Glomerular visceral epithelial cell (primary cell): ENCODE measurements around the gene BAIAP2.
"Not testable (repeated sequence)": the region's sequence is repeated elsewhere in the genome, so short reads cannot be mapped to it uniquely, and the experiment has no call there.

Source experiments
- DNase-seq: peaks from one replicate; pipeline ENCODE4 v3.0.0-alpha.2; 2016; ENCODE audit errors: extremely low spot score

Gene BAIAP2

GRCh38 chr17:81069135-81069645, 34.2 kb downstream of the BAIAP2 start:
- DNase-seq, result no peak

DNA sequence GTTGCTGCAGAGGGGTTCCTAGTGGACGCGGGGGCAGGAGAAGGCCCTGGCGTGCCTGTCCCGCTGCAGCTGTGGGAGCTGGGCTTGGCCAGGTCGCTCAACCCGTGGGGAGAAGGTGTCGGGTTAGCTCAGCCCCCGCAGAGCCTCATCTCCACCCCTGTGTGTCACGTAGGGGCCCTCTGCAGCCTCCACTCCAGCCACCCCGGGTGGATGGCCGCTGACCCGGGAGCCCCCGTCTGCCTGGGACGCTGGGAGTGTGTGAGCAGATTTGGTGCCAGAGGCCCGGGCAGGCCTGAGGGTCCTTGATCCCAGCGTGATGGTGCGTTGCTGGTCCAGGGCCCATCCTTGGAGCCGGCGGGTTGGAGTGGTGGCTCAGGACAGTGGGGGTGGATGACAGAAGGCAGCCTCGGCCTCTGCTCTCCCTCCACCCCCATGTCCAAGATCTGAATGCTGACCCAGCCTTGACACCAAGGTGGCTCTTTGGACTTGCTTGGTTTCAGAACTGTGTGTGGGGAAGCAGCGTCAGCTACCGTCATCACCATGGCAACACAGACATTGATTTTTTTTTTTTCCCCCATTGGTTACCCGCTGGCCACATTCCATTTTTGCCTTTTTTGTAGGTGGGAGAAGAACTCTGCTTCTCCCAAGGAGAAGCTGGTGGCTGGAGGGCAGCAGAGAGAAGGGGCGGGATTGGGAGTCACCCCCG, 35.7 kb downstream of the BAIAP2 start:
- no peak for DNase-seq

GRCh38 chr17:81071761-81072741, 37.1 kb downstream of the BAIAP2 start:
- DNase-seq, result peak; percentile 51

DNA sequence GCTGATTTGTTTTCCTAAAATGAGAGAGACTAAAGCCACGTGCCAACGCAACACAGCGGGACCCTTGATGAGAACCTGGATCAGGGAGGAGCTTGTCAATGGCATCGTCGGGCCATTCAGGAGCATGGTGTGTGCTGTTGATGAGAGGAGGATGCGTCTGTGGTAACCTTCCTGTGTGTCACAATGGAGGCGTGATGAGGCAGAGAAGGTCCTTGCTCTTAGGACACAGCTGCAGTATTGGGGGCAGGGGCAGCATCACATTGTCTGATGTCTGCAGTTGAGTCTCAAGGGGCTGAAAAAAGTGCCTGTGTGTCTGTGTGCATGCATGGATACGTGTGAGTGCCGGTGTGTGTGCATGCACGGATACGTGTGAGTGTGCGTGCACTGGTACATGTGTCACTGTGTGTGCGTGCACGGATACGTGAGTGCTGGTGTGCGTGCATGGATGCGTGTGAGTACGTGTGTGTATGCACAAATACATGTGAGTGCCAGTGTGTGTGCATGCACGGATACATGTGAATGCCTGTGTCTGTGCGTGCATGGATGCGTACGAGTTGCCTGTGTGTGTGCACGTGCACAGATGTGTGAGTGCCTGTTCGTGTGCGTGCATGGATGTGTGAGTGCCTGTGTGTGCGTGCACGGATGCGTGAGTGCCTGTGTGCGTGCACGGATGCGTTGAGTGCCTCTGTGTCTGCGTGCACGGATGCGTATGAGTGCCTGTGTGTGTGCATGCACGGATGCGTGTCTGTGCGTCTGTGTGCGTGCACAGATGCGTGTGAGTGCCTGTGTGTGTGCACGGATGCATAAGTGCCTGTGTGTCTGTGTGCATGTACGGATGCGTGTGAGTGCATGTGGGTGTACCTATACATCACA, 39.3 kb downstream of the BAIAP2 start:
- DNase-seq, result no peak

DNA sequence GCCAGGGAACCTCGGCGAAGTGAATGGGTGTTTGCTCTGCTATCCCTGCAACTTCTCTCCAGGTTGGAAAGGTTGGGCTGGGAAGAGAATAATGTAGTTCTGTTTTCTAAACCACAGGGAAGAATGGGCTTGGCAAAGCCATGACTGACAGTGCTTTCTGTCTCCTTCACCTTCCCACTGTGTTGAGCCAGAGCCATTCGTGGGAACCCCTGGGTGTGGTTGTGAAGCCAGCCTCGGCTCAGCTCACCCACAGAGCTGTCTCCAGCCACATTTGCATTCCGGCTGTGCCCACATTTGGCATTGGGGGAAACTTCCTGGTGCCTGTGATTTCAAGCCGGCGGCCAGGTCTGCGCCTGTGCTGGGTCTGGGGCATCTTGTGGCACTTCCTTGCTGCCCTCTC, 39.9 kb downstream of the BAIAP2 start:
- peak; percentile 56 for DNase-seq

GRCh38 chr17:81075307-81075706, 40.4 kb downstream of the BAIAP2 start:
- no peak for DNase-seq

DNA sequence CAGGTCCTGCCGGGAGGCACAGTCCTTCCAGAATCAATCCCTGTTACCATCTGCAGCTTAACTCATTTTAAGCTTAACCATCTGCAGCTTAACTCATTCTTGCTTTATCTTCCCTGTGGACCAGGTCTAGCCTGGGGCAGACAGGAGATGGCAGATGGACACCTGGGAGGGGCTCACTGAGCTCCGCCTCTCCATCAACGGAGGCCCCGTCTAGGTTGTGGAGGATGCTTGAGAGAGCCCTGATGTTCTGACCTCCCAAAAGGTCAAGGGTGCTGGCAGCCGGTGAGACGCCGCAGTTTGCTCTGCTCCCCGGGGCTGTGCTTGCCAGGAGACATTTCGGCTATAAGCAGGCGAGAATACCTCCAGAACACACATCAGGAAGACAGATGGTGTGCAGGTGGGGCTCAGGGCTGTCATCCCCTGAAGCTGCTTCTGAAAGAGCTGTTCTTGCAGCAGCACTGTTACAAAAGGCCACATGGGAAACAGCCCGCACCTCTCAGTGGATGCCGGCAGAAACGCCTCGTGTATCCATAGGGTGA, 41.3 kb downstream of the BAIAP2 start:
- DNase-seq, result no peak

DNA sequence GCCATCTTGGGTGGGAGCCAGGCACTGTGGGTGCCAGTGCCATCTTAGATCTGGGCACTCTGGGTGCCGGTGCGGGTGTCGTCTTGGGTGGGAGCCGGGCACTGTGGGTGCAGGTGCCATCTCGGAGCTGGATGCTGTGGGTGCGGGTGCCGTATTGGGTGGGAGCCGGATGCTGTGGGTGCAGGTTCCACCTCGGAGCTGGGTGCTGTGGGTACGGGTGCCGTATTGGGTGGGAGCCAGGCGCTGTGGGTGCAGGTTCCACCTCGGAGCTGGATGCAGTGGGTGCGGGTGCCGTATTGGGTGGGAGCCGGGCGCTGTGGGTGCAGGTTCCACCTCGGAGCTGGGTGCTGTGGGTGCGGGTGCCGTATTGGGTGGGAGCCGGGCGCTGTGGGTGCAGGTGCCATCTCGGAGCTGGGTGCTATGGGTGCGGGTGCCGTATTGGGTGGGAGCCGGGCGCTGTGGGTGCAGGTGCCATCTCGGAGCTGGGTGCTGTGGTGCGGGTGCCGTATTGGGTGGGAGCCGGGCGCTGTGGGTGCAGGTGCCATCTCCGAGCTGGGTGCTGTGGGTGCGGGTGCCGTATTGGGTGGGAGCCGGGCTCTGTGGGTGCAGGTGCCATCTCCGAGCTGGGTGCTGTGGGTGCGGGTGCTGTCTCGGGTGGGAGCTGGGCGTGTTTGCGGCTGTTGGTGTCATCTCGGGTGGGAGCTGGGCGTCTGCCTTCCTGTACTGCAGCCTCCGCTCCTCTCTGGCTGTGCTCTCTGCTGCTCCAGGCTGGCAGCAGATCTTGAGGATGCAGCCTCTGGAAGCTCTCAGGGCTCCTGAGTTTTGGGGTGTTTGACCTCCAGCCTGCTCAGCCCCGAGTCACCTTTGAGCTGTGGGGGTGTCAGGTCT, 43.3 kb downstream of the BAIAP2 start:
- not testable (repeated sequence) for DNase-seq

GRCh38 chr17:81080019-81080418, 45.1 kb downstream of the BAIAP2 start:
- no peak for DNase-seq

GRCh38 chr17:81081222-81082176, 46.5 kb downstream of the BAIAP2 start:
- DNase-seq, result no peak

- DNase-seq, result no peak
Observed at GRCh38 chr17:81082177-81083073, 47.5 kb downstream of the BAIAP2 start.

DNA sequence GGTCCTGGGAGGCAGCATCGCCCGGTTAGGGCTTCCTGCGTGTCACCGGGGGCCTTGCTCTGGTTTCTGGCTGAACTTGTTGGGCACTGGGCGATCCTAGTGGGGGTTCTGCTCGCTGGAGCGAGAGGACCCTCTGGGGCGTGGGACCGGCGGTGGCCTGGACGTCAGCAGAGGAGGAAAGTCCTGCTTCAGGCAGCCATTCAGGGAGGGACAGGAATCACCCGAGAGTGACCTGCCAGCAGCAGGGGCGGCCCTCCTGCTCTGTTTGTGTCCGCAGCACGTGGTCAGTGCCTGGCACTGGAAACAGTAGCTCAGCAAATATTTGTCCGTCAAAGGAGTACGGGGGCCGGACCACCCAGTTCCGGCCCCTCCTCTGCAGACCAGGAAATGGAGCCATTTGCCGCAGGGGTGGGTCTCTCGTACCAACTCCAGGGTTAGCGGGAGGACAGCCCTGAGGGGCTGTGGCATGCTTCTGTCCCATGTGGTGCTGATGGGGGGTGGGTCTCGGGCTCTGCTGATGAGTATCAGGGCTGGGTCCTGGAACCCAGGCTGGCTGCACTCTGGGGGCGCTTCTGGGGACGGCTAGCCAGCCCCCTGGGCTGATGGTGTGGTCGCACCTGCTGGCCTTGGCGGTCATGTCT, 48.3 kb downstream of the BAIAP2 start:
- DNase-seq, result no peak

GRCh38 chr17:81084680-81085419, 49.9 kb downstream of the BAIAP2 start:
- DNase-seq, result no peak

DNA sequence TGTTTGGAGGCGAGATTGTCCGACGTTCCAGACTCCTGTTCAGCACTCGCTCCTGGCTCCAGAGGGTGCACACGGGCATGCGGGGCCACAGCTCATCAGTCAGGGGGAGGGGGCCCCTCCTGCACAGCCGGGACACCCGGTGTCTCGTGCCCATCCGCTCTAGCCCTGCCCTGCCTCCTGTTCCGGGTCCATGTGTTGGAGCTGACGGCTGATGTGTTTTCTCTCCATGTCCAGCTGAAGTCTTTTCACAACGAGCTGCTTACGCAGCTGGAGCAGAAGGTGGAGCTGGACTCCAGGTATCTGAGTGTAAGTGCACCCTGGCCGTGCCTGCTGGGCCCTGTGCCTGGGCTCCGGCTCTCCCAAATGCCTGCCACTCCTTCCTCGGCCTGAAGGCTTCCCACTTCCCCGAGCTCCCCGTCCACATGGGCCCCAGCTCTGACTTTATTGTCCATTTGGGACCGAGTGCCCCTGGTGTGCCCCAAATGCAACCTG, 50.5 kb downstream of the BAIAP2 start:
- DNase-seq, result no peak

DNA sequence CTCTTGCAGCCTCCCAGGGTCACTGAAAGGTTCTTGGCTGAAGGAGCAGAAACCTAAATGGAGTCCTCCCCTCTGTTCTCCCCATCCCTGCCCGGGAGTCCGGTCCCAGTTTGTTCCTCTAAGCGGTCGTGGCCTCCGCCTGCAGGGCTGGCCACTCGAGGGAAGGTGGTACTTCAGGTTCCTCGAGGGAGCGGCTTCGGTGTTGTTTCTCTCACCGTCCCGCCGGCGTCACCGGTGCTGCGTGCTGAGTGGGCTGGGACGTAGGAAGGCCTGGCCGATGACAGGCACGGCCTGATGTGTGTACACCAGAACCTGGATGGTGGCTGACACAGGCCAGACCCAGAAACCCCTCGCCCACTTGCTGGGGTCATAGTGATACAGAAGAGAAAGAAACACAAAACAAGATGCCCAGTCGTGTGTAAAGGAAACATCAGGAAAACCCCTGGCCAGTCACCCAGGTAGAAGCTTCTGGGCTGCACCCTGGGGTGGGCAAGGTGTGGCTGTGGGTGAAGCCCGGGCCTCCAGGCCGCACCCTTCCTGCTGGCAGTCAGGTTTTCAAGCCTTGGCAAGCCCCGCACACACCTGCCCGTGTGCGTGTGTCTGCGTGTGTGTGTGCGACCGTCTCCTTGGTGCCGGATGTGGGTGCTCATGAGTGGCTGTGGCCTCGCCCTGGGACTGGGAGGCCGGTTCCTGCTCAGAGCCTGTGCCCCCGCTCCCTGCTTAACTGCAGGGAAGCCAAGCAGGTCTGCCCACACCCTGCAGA, 52.0 kb downstream of the BAIAP2 start:
- DNase-seq, result no peak
